Naive thymus-derived CD4-positive, alpha-beta T cell (primary cell): ENCODE results near the gene PRDM16. TPM values are rescaled to one million over a fixed set of nuclear protein-coding genes. Genes with fewer than 3 reads are reported as not detected.

Experiments
- ATAC-seq: fragments of 150-1000 bp; cut with Tn5 transposase; 2 replicates; pipeline ENCODE4 v1.10.0; 2021; ENCODE audit warnings: mild to moderate bottlenecking, moderate library complexity
- CTCF ChIA-PET: fragments of 350-600 bp; sonication (Branson Sonifier 250); formaldehyde crosslinking; loops from one replicate; lab custom pipeline; 2021; ENCODE audit warnings: antibody characterized with exemption; lab: Charles Lee
- POLR2A ChIA-PET: fragments of 350-600 bp; sonication (Branson Sonifier 250); formaldehyde crosslinking; loops from one replicate; lab custom pipeline; 2021; ENCODE audit warnings: antibody characterized with exemption, inconsistent platforms; lab: Charles Lee
- DNase-seq, 9 donors: peaks; one replicate each; pipeline versions ENCODE4 v3.0.0 to v3.0.0-alpha.2; 2020 to 2022; ENCODE audit warnings: mixed read lengths in 1 of 9
- H3K27ac ChIP-seq: one replicate; pipeline ENCODE4 v1.7.0; 2013; ENCODE audit warnings: mild to moderate bottlenecking, low read depth, low read length, moderate library complexity
- H3K27me3 ChIP-seq, 2 donors: one replicate each; pipeline ENCODE4 v1.7.0; 2013; ENCODE audit warnings: low read length in 2 of 2, mild to moderate bottlenecking in 2 of 2, moderate library complexity in 2 of 2; ENCODE audit not compliant: control insufficient read depth in 2 of 2, insufficient read depth in 2 of 2
- H3K36me3 ChIP-seq, 3 experiments: 1 replicate in 2 of 3; 2 replicates in 1 of 3; pipeline ENCODE4 v1.7.0; 2013; ENCODE audit warnings: low read length in 3 of 3, mild to moderate bottlenecking in 3 of 3, moderate library complexity in 1 of 3; ENCODE audit not compliant: insufficient read depth in 3 of 3, control insufficient read depth in 2 of 3
- H3K4me1 ChIP-seq, 2 donors: one replicate each; pipeline ENCODE4 v1.7.0; 2013; ENCODE audit warnings: low read length in 2 of 2, mild to moderate bottlenecking in 2 of 2, moderate library complexity in 1 of 2; ENCODE audit not compliant: control insufficient read depth in 2 of 2, insufficient read depth in 2 of 2
- H3K4me3 ChIP-seq: 2 replicates; pipeline ENCODE4 v1.7.0; 2013; ENCODE audit warnings: mild to moderate bottlenecking, low read length
- H3K9me3 ChIP-seq, 3 experiments: 1 replicate in 2 of 3; 2 replicates in 1 of 3; pipeline ENCODE4 v1.7.0; 2013; ENCODE audit warnings: low read length in 3 of 3; ENCODE audit not compliant: control insufficient read depth in 2 of 3
- H3K27ac Mint-ChIP-seq, 9 donors: one replicate each; pipeline ENCODE4 v1.8.0; 2020 to 2022; ENCODE audit warnings: mixed read lengths in 9 of 9, mild to moderate bottlenecking in 8 of 9, moderate library complexity in 5 of 9, inconsistent platforms in 2 of 9
- H3K27me3 Mint-ChIP-seq, 5 donors: one replicate each; pipeline ENCODE4 v1.8.0; 2021 to 2022; ENCODE audit warnings: mixed read lengths in 5 of 5, mild to moderate bottlenecking in 1 of 5
- H3K36me3 Mint-ChIP-seq, 5 donors: one replicate each; pipeline ENCODE4 v1.8.0; 2020 to 2022; ENCODE audit warnings: mixed read lengths in 5 of 5, mild to moderate bottlenecking in 3 of 5, inconsistent platforms in 1 of 5
- H3K4me1 Mint-ChIP-seq, 7 donors: one replicate each; pipeline ENCODE4 v1.8.0; 2020 to 2022; ENCODE audit warnings: mixed read lengths in 7 of 7, mild to moderate bottlenecking in 3 of 7, inconsistent platforms in 1 of 7
- H3K4me3 Mint-ChIP-seq, 10 donors: one replicate each; pipeline ENCODE4 v1.8.0; 2020 to 2022; ENCODE audit warnings: mild to moderate bottlenecking in 10 of 10, mixed read lengths in 10 of 10, moderate library complexity in 6 of 10, inconsistent platforms in 2 of 10
- H3K9me3 Mint-ChIP-seq, 11 donors: one replicate each; pipeline ENCODE4 v1.8.0; 2020 to 2022; ENCODE audit warnings: mixed read lengths in 11 of 11, mild to moderate bottlenecking in 4 of 11, inconsistent platforms in 1 of 11, moderate library complexity in 1 of 11
- intact Hi-C, 2 donors: fragments of 100-400 bp; cut with micrococcal nuclease; formaldehyde crosslinking; loops; one replicate each; pipeline ENCODE4 v1.15.1; 2023
- polyA plus RNA-seq, 2 donors: library from polyadenylated mRNA; unstranded; fragments of 300-500 nt; fragmentation: Illumina TruSeq; gene quantifications; one replicate each; pipeline ENCODE4 v1.2.3, GENCODE V29; 2021
- total RNA-seq, 6 experiments: library from RNA in 5 of 6; stranded (reverse) in 5 of 6; gene quantifications; 1 replicate in 5 of 6; 2 replicates in 1 of 6; pipeline ENCODE4 v1.2.3 and lab custom pipeline; 2021 to 2026

The PRDM16 gene
- total and polyA plus RNA-seq, 7 experiments from 2014 or later, result 0.05 to 0.61 (median 0.36) TPM; not detected in 2

GRCh38 chr1:3383679-3384078 lies 314.7 kb downstream of the PRDM16 start:
- Histone ChIP-seq H3K4me3 (no peak overlapping the region), H3K27me3 (no peaks in the 10 kb centered on the region), H3K27ac (no peak overlapping the region), H3K9me3 (no peaks in the 10 kb centered on the region), H3K36me3 (no peaks in the 10 kb centered on the region), H3K4me1 (peaks cover 0 to 5% of the 10 kb centered on the region in 2 donors)
- ATAC-seq (no peak), DNase-seq (no peak)
- H3K4me3 Mint-ChIP-seq, result no peak overlapping the region
- CTCF ChIA-PET, result no interaction called here
- H3K9me3 Mint-ChIP-seq, result peaks cover 0 to 2% (median 0%) of the 10 kb centered on the region in 11 donors
- H3K27me3 Mint-ChIP-seq, result peaks cover 0 to 17% (median 5%) of the 10 kb centered on the region in 5 donors
- H3K4me1 Mint-ChIP-seq, result no peaks in the 10 kb centered on the region
- intact Hi-C loops, result no loop called here
- peak overlapping the region in 1 of 9 donors; percentile 48 for H3K27ac Mint-ChIP-seq
- POLR2A ChIA-PET, result no interaction called here
- no peaks in the 10 kb centered on the region for H3K36me3 Mint-ChIP-seq

DNA sequence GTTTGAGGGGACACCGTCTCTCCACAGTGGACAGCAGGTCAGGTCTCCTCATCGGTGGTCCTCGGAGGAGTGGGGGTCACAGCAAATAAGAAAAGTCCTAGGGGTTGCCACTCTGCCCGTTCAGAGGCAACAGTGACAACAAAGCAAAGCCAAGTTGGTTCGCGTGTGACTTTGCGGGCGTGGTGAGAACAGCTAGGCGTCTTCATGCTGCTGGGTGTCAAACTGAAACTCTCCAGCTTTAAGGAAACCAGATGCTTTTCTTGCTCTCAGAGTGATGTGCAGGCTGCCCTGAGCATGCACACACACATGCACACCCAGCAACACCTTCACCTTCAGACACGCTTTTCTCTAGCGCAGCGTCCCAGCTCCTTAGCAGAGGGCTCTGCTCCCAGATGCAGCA lies 315.4 kb downstream of the PRDM16 start:
- H3K27ac ChIP-seq, result no peak overlapping the region
- H3K4me3 ChIP-seq, result no peak overlapping the region
- Mint-ChIP-seq H3K9me3 (peaks cover 0 to 2% (median 0%) of the 10 kb centered on the region in 11 donors), H3K27ac (no peak overlapping the region), H3K36me3 (no peaks in the 10 kb centered on the region), H3K4me1 (no peaks in the 10 kb centered on the region), H3K27me3 (peaks cover 0 to 17% (median 5%) of the 10 kb centered on the region in 5 donors), H3K4me3 (no peak overlapping the region)
- no peaks in the 10 kb centered on the region for H3K27me3 ChIP-seq
- ChIA-PET CTCF (no interaction called here), POLR2A (no interaction called here)
- DNase-seq, result no peak
- ATAC-seq, result peak; percentile 36
- H3K36me3 ChIP-seq, result no peaks in the 10 kb centered on the region
- intact Hi-C loops, result no loop called here
- peaks cover 0 to 5% of the 10 kb centered on the region in 2 donors for H3K4me1 ChIP-seq
- no peaks in the 10 kb centered on the region for H3K9me3 ChIP-seq

DNA sequence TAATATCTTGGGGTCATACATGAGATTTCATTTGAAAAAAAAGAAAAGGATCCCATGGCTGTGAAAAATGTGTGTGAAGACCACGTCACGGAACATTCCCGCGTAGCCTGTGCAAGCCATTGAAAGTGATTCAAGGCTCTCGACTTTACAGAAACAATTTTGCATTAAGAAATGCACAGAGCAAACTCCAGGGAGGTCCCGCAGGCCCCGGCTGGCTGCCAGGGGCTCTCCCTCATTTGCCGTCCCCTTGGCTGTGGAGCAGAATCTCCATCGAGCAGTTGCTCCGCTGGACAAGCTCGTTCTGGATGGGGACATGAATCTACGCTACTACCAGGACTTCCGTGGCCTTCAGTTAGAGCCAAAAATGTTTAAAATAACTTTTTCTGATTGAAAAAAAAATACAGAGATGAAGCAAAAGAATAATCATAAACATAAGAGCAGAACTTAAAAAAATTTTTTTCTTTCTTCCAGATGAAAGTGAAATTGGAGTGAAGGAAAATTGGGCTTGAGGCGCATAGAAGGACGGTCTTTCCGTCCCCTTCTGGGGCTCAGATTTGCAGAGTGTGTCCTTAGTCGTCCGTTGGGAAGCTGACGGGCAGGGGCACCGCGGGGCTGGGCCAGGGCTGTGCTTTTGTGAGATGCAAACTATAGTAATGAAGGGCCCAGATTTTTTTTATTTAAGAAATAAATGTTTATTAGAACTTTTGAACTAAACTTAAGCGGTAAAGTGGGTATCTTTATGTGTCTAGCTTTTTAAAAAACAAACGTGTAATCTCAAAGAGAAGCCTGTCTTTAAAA lies 317.4 kb downstream of the PRDM16 start:
- intact Hi-C loops, result no loop called here
- Histone ChIP-seq H3K4me3 (no peak overlapping the region), H3K4me1 (peaks cover 0 to 5% of the 10 kb centered on the region in 2 donors), H3K27me3 (no peaks in the 10 kb centered on the region), H3K27ac (no peak overlapping the region), H3K36me3 (no peaks in the 10 kb centered on the region), H3K9me3 (no peaks in the 10 kb centered on the region)
- no peak for ATAC-seq
- H3K4me3 Mint-ChIP-seq, result no peak overlapping the region
- no peak overlapping the region for H3K27ac Mint-ChIP-seq
- no peak for DNase-seq
- peaks cover 0 to 28% (median 17%) of the 10 kb centered on the region in 5 donors for H3K27me3 Mint-ChIP-seq
- H3K36me3 Mint-ChIP-seq, result no peaks in the 10 kb centered on the region
- ChIA-PET POLR2A (no interaction called here), CTCF (no interaction called here)
- H3K9me3 Mint-ChIP-seq, result peaks cover 0 to 2% (median 0%) of the 10 kb centered on the region in 11 donors
- H3K4me1 Mint-ChIP-seq, result no peaks in the 10 kb centered on the region

DNA sequence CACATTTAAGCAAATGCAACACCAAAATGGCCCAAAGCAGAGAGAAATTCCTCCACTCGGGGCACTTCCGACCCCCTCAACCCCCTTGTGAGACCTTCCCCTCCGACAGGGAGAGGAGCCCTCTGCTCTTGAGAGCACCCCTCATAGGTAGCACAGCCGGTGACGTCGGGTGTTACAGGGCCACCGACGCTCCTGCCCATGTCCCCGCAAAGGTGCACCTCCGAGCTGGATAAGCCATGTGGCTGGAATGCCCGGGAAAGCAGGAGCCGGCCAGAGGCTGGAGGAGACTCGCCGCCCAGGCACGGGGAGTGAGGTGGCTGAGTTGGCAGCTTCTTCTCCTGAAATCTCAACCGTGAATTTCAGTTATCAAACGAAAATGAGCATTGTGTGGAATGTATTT lies 318.4 kb downstream of the PRDM16 start:
- H3K9me3 ChIP-seq, result no peaks in the 10 kb centered on the region
- ChIA-PET POLR2A (no interaction called here), CTCF (no interaction called here)
- no peaks in the 10 kb centered on the region for H3K4me1 Mint-ChIP-seq
- H3K9me3 Mint-ChIP-seq, result no peaks in the 10 kb centered on the region
- no peak overlapping the region for H3K27ac ChIP-seq
- no peaks in the 10 kb centered on the region for H3K36me3 Mint-ChIP-seq
- DNase-seq (no peak), ATAC-seq (no peak)
- H3K4me3 Mint-ChIP-seq, result no peak overlapping the region
- H3K27ac Mint-ChIP-seq, result no peak overlapping the region
- intact Hi-C loops, result no loop called here
- no peaks in the 10 kb centered on the region for H3K27me3 ChIP-seq
- no peaks in the 10 kb centered on the region for H3K36me3 ChIP-seq
- no peak overlapping the region for H3K4me3 ChIP-seq
- peaks cover 0 to 5% of the 10 kb centered on the region in 2 donors for H3K4me1 ChIP-seq
- H3K27me3 Mint-ChIP-seq, result peaks cover 4 to 26% (median 19%) of the 10 kb centered on the region in 5 donors

DNA sequence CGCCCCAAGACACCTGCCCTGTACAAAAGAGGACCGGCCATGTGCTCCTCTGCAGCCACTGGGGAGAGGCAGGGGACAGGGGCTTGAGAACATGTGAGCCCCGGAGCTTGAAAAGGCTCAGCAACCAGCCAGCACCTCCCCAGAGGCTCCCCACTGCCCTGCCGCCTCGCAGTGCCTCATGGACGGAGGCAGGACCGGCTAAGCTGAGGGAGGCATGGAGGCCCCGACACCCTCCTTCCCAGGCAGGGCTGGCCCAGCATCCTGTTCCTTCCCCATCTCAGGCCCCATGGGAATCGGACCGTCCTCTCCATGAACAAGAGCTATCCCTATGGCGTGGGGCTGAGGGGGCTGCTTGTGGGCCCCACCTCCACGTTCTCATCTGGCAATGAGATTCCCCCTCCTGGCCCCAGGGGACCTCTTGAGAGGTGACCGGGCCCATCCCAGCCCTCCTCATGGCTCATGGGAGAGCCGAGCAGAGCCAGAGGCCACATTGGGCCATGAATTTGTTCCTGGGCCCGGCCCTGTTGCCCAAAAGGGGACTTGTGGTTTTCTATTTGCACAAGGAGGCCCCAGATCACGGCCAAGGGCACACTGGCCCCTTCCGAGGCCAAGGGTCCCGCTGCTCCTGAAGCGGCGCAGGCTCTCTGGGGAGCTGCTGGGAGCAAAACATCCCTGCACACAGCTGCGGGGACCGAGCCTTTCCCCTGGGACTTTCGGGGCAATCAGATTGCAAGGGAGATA lies 320.3 kb downstream of the PRDM16 start:
- Mint-ChIP-seq H3K36me3 (no peaks in the 10 kb centered on the region), H3K27ac (no peak overlapping the region)
- peaks cover 0 to 3% of the 10 kb centered on the region in 2 donors for H3K27me3 ChIP-seq

GRCh38 chr1:3390291-3390690 lies 321.3 kb downstream of the PRDM16 start:
- no peaks in the 10 kb centered on the region for H3K36me3 Mint-ChIP-seq
- H3K9me3 Mint-ChIP-seq, result no peaks in the 10 kb centered on the region
- Histone ChIP-seq H3K9me3 (no peaks in the 10 kb centered on the region), H3K27me3 (peaks cover 0 to 3% of the 10 kb centered on the region in 2 donors), H3K4me3 (no peak overlapping the region), H3K36me3 (no peaks in the 10 kb centered on the region), H3K4me1 (no peaks in the 10 kb centered on the region), H3K27ac (no peak overlapping the region)
- no peak overlapping the region for H3K4me3 Mint-ChIP-seq
- intact Hi-C loops, result no loop called here
- peaks cover 22 to 43% (median 38%) of the 10 kb centered on the region in 5 donors for H3K27me3 Mint-ChIP-seq
- H3K4me1 Mint-ChIP-seq, result peaks cover 0 to 10% (median 7%) of the 10 kb centered on the region in 7 donors
- CTCF ChIA-PET, result interaction anchor here (0.6 kb wide), 1 partner anchor 378 kb away, joined by 3 read pairs; no protein-coding TSS in a partner anchor
- no peak for ATAC-seq
- no peak for DNase-seq
- POLR2A ChIA-PET, result no interaction called here
- H3K27ac Mint-ChIP-seq, result no peak overlapping the region

More for the DNA sequence above, 320.3 kb downstream of the PRDM16 start:
- H3K4me1 ChIP-seq, result peaks cover 0 to 5% of the 10 kb centered on the region in 2 donors
- Mint-ChIP-seq H3K27me3 (peaks cover 16 to 35% (median 30%) of the 10 kb centered on the region in 5 donors), H3K4me1 (peaks cover 0 to 7% (median 5%) of the 10 kb centered on the region in 7 donors), H3K9me3 (no peaks in the 10 kb centered on the region), H3K4me3 (no peak overlapping the region)
- intact Hi-C loops, result no loop called here
- CTCF ChIA-PET, result no interaction called here
- no peaks in the 10 kb centered on the region for H3K9me3 ChIP-seq
- ATAC-seq (no peak), DNase-seq (no peak)
- no peak overlapping the region for H3K27ac ChIP-seq
- no peak overlapping the region for H3K4me3 ChIP-seq
- POLR2A ChIA-PET, result no interaction called here
- no peaks in the 10 kb centered on the region for H3K36me3 ChIP-seq
